Measurements from ENCODE around the gene TTF1. TPM values are rescaled to one million over a fixed set of nuclear protein-coding genes. Genes with fewer than 3 reads are reported as not detected.

The TTF1 gene
- total and polyA plus RNA-seq, 2 of the 13 experiments (the other 11 are each of a cell fraction or from before 2014, with no cell fraction given) = 3.4 to 9.8 TPM

GRCh38 chr9:132415181-132415580 is 8.5 kb upstream of the TTF1 start:
- Histone ChIP-seq H3K9me3 (ENCODE audit: low read length) (no peaks in the 10 kb centered on the region), H3K4me3 (replicated peaks in 1 of 3; ENCODE audit: insufficient read depth in 1 of 3, low read depth in 2 of 3, low read length in 3 of 3) (no peak overlapping the region), H3K9ac (ENCODE audit: insufficient read depth, low read depth, low read length) (no peak overlapping the region), H3K4me1 (ENCODE audit: insufficient read depth, low read length) (peaks cover 19% of the 10 kb centered on the region), H4K20me1 (ENCODE audit: insufficient read depth, low read length) (peaks cover 6% of the 10 kb centered on the region; the same call in 1 of the 2 replicates), H2AFZ (ENCODE audit: low read length) (no peak overlapping the region), H3K27ac (ENCODE audit: extremely low read length, insufficient read depth, low read length) (no peak overlapping the region), H3K79me2 (ENCODE audit: insufficient read depth, low read length) (no peaks in the 10 kb centered on the region), H3K27me3 (ENCODE audit: control insufficient read depth in 1 of 2, insufficient read depth in 2 of 2, low read length in 2 of 2) (peaks cover 2 to 63% of the 10 kb centered on the region in 2 experiments; a peak in 3 of 5 replicates), H3K36me3 (replicated peaks in 1 of 2; ENCODE audit: control insufficient read depth in 1 of 2, insufficient read depth in 2 of 2, low read length in 2 of 2) (no peaks in the 10 kb centered on the region), H3K4me2 (ENCODE audit: low read depth, low read length) (no peak overlapping the region)
- POLR2A ChIA-PET = no interaction called here
- in situ Hi-C loops (cut with HindIII; ENCODE audit: extremely low pct_ligation_motif_present, low pct_unique_long_range_greater_than_20kb) (loop anchor here (10.0 kb wide), 1 partner anchor 90 kb away; no protein-coding TSS in a partner anchor), intact Hi-C loops (cut with micrococcal nuclease; ENCODE audit: unreplicated experiment) (loop anchor here (10.0 kb wide), 1 partner anchor 90 kb away; no protein-coding TSS in a partner anchor)
- BruUV-seq (replicated peaks) = no TSS peak
- FAIRE-seq = no peak
- CTCF ChIA-PET (ENCODE audit: low intra/inter-chr PET ratio, low total read pairs) = no interaction called here
- TF ChIP-seq ZNF460 (CRISPR knock-in tag; IDR thresholded peaks at IDR 0.05; ENCODE audit: borderline replicate concordance) = no peak
- TF ChIP-seq RFX1 (IDR thresholded peaks at IDR 0.05) = no peak
- 0 out of 2 replicates have a peak, but pooled peaks have one; percentile 29 for TF ChIP-seq EZH2 (conservative IDR thresholded peaks at IDR 0.05; ENCODE audit: low read depth, low read length)
- TF ChIP-seq ZFP1 (CRISPR knock-in tag; IDR thresholded peaks at IDR 0.05) = no peak
- no peak for TF ChIP-seq ZNF766 (CRISPR knock-in tag; IDR thresholded peaks at IDR 0.05; ENCODE audit: borderline replicate concordance)
- no peak for TF ChIP-seq NCOA1 (CRISPR knock-in tag; IDR thresholded peaks at IDR 0.05)
- no peak for ATAC-seq
- 4% methylated on average over 12 of the region's 12 CpGs for WGBS (ENCODE audit: low lambda C conversion rate)
- no peak for DNase-seq (ENCODE audit: low spot score)

GRCh38 chr9:132414731-132415130 is 8.1 kb upstream of the TTF1 start:
- ChIA-PET POLR2A (no interaction called here), CTCF (ENCODE audit: low intra/inter-chr PET ratio, low total read pairs) (no interaction called here)
- in situ Hi-C loops (cut with HindIII; ENCODE audit: extremely low pct_ligation_motif_present, low pct_unique_long_range_greater_than_20kb) (loop anchor here (5.0 to 10.0 kb wide), 3 partner anchors 90 to 383 kb away; no protein-coding TSS in a partner anchor), intact Hi-C loops (cut with micrococcal nuclease; ENCODE audit: unreplicated experiment) (loop anchor here (10.0 kb wide), 1 partner anchor 90 kb away; no protein-coding TSS in a partner anchor)
- DNase-seq (ENCODE audit: low spot score) = no peak
- ATAC-seq = no peak
- Histone ChIP-seq H3K9me3 (ENCODE audit: low read length) (no peaks in the 10 kb centered on the region), H3K9ac (ENCODE audit: insufficient read depth, low read depth, low read length) (no peak overlapping the region), H3K4me3 (replicated peaks in 1 of 3; ENCODE audit: insufficient read depth in 1 of 3, low read depth in 2 of 3, low read length in 3 of 3) (no peak overlapping the region), H3K4me1 (ENCODE audit: insufficient read depth, low read length) (peaks cover 21% of the 10 kb centered on the region), H3K27ac (ENCODE audit: extremely low read length, insufficient read depth, low read length) (no peak overlapping the region), H3K27me3 (ENCODE audit: control insufficient read depth in 1 of 2, insufficient read depth in 2 of 2, low read length in 2 of 2) (peaks cover 2 to 66% of the 10 kb centered on the region in 2 experiments; a peak in 3 of 5 replicates), H4K20me1 (ENCODE audit: insufficient read depth, low read length) (peaks cover 6% of the 10 kb centered on the region; the same call in 1 of the 2 replicates), H3K36me3 (replicated peaks in 1 of 2; ENCODE audit: control insufficient read depth in 1 of 2, insufficient read depth in 2 of 2, low read length in 2 of 2) (no peaks in the 10 kb centered on the region), H3K79me2 (ENCODE audit: insufficient read depth, low read length) (no peaks in the 10 kb centered on the region), H3K4me2 (ENCODE audit: low read depth, low read length) (no peak overlapping the region), H2AFZ (ENCODE audit: low read length) (no peak overlapping the region)
- no TSS peak for BruUV-seq (replicated peaks)
- FAIRE-seq = no peak
- TF ChIP-seq TARDBP (CRISPR knock-in tag; IDR thresholded peaks at IDR 0.05) = no peak
- TF ChIP-seq POLR2G (IDR thresholded peaks at IDR 0.05; ENCODE audit: low read depth, low read length) = no peak
- 6% methylated on average over 7 of the region's 7 CpGs for WGBS (ENCODE audit: low lambda C conversion rate)

Measured in HepG2 (cell line).